Neural cell (in vitro differentiated cells): Measurements from ENCODE around the gene ASS1. TPM values are rescaled to one million over a fixed set of nuclear protein-coding genes. Genes with fewer than 3 reads are reported as not detected.

Source experiments
- H2AFZ ChIP-seq: fragments of 200-600, 300-800 bp; sonication (generic), shearing (Covaris generic); 2 replicates; pipeline ENCODE4 v1.6.0; 2014; ENCODE audit warnings: low read depth, mild to moderate bottlenecking, antibody characterized with exemption, low read length, moderate library complexity
- H3F3A ChIP-seq: fragments of 200-600 bp; shearing (Covaris generic); 2 replicates; pipeline ENCODE4 v1.6.1; 2016; ENCODE audit warnings: mild to moderate bottlenecking, moderate library complexity, mixed read lengths, antibody characterized with exemption, low read length; ENCODE audit not compliant: insufficient read depth, poor library complexity, severe bottlenecking
- H3K27ac ChIP-seq: fragments of 200-600, 300-800 bp; sonication (generic), shearing (Covaris generic); 2 replicates; pipeline ENCODE4 v1.5.1; 2014; ENCODE audit warnings: mild to moderate bottlenecking, low read length, moderate library complexity
- H3K27me3 ChIP-seq: fragments of 300-800, 200-600 bp; sonication (generic), shearing (Covaris generic); 2 replicates; pipeline ENCODE4 v1.6.0; 2014; ENCODE audit warnings: mild to moderate bottlenecking, low read depth, low read length, moderate library complexity; ENCODE audit not compliant: insufficient read depth
- H3K36me3 ChIP-seq: fragments of 300-800, 200-600 bp; sonication (generic), shearing (Covaris generic); 2 replicates; pipeline ENCODE4 v1.5.1; 2014; ENCODE audit warnings: mild to moderate bottlenecking, antibody characterized with exemption, low read length, moderate library complexity; ENCODE audit not compliant: insufficient read depth
- H3K4me2 ChIP-seq: fragments of 300-800, 200-600 bp; sonication (generic), shearing (Covaris generic); 2 replicates; pipeline ENCODE4 v1.6.0; 2014; ENCODE audit warnings: mild to moderate bottlenecking, low read length
- H3K4me3 ChIP-seq: fragments of 300-800, 200-600 bp; sonication (generic), shearing (Covaris generic); 2 replicates; pipeline ENCODE4 v1.5.1; 2014; ENCODE audit warnings: mild to moderate bottlenecking, low read length, moderate library complexity
- H3K79me2 ChIP-seq: fragments of 200-600 bp; shearing (Covaris generic); replicated peaks from 2 replicates; pipeline ENCODE4 v1.6.0; 2014; ENCODE audit warnings: mild to moderate bottlenecking, low read length, moderate library complexity; ENCODE audit not compliant: insufficient read depth
- H3K9ac ChIP-seq: fragments of 300-800, 200-600 bp; sonication (generic), shearing (Covaris generic); 2 replicates; pipeline ENCODE4 v1.6.1; 2016; ENCODE audit warnings: mild to moderate bottlenecking, low read length, mixed read lengths
- H3K9me2 ChIP-seq: fragments of 200-600 bp; shearing (Covaris generic); 2 replicates; pipeline ENCODE4 v1.6.1; 2016; ENCODE audit warnings: mild to moderate bottlenecking, low read length, mixed read lengths; ENCODE audit not compliant: insufficient read depth
- H3K9me3 ChIP-seq: fragments of 200-600, 300-800 bp; sonication (generic), shearing (Covaris generic); 2 replicates; pipeline ENCODE4 v1.6.1; 2016; ENCODE audit warnings: mild to moderate bottlenecking, mixed run types, low read length, moderate library complexity, mixed read lengths
- H4K20me1 ChIP-seq: fragments of 200-600 bp; shearing (Covaris generic); 2 replicates; pipeline ENCODE4 v1.6.1; 2016; ENCODE audit warnings: mild to moderate bottlenecking, mixed run types; ENCODE audit not compliant: insufficient read depth
- CTCF ChIP-seq: fragments of 450-650 bp; IDR thresholded peaks from 2 replicates; pipeline ENCODE4 v1.5.1; 2014; ENCODE audit warnings: antibody characterized with exemption, mild to moderate bottlenecking, moderate library complexity; ENCODE audit not compliant: poor library complexity, severe bottlenecking
- EP300 ChIP-seq: fragments of 450-650 bp; conservative IDR thresholded peaks from 2 replicates; pipeline ENCODE4 v1.6.1; 2014; ENCODE audit warnings: antibody characterized with exemption, mild to moderate bottlenecking, moderate library complexity; ENCODE audit not compliant: poor library complexity, severe bottlenecking
- EZH2 ChIP-seq: fragments of 200-600, 300-800 bp; shearing (Covaris generic), sonication (generic); IDR thresholded peaks from 2 replicates; pipeline ENCODE4 v1.6.1; 2014; ENCODE audit warnings: antibody characterized with exemption, low read length, borderline replicate concordance, mild to moderate bottlenecking; ENCODE audit not compliant: insufficient read depth, poor library complexity, severe bottlenecking
- MXI1 ChIP-seq: fragments of 450-650 bp; conservative IDR thresholded peaks from 2 replicates; pipeline ENCODE4 v1.6.1; 2014; ENCODE audit warnings: antibody characterized with exemption, mild to moderate bottlenecking; ENCODE audit not compliant: poor library complexity, severe bottlenecking
- POLR2AphosphoS5 ChIP-seq: IDR thresholded peaks from 2 replicates; pipeline ENCODE4 v1.6.1; 2012
- RAD21 ChIP-seq: fragments of 450-650 bp; conservative IDR thresholded peaks from 2 replicates; pipeline ENCODE4 v1.6.1; 2014; ENCODE audit warnings: antibody characterized with exemption, mild to moderate bottlenecking, moderate library complexity
- REST ChIP-seq: IDR thresholded peaks from 2 replicates; pipeline ENCODE4 v1.6.1; 2012; ENCODE audit warnings: borderline replicate concordance
- SMC3 ChIP-seq: fragments of 450-650 bp; conservative IDR thresholded peaks from 2 replicates; pipeline ENCODE4 v1.6.1; 2014; ENCODE audit warnings: antibody characterized with exemption, mild to moderate bottlenecking, moderate library complexity; ENCODE audit not compliant: poor library complexity
- TAF1 ChIP-seq: IDR thresholded peaks from 2 replicates; pipeline ENCODE4 v1.6.1; 2012; ENCODE audit warnings: low read depth
- polyA plus RNA-seq: library from polyadenylated mRNA; depleted of rRNA; stranded (reverse); fragments of >200 nt; gene quantifications from 2 replicates; pipeline ENCODE4 v1.2.3, GENCODE V29; 2014

Gene ASS1
- polyA plus RNA-seq, 1 donor from 2014 or later, result 2.6 TPM

GRCh38 chr9:130459941-130460669 lies 15.3 kb downstream of the ASS1 start:
- H3K4me3 ChIP-seq, result no peak overlapping the region
- H3K27me3 ChIP-seq, result no peaks in the 10 kb centered on the region
- H4K20me1 ChIP-seq, result no peaks in the 10 kb centered on the region
- no peak overlapping the region for H3K4me2 ChIP-seq
- H3K79me2 ChIP-seq, result no peaks in the 10 kb centered on the region
- no peaks in the 10 kb centered on the region for H3K9me3 ChIP-seq
- no peak overlapping the region for H2AFZ ChIP-seq
- no peaks in the 10 kb centered on the region for H3F3A ChIP-seq
- H3K9ac ChIP-seq, result no peak overlapping the region
- no peak overlapping the region for H3K27ac ChIP-seq
- no peaks in the 10 kb centered on the region for H3K9me2 ChIP-seq
- H3K36me3 ChIP-seq, result no peaks in the 10 kb centered on the region
- TF ChIP-seq SMC3 (no peak), CTCF (no peak), EP300 (no peak), EZH2 (no peak), POLR2AphosphoS5 (no peak), TAF1 (no peak), MXI1 (no peak), RAD21 (no peak), REST (no peak)

DNA sequence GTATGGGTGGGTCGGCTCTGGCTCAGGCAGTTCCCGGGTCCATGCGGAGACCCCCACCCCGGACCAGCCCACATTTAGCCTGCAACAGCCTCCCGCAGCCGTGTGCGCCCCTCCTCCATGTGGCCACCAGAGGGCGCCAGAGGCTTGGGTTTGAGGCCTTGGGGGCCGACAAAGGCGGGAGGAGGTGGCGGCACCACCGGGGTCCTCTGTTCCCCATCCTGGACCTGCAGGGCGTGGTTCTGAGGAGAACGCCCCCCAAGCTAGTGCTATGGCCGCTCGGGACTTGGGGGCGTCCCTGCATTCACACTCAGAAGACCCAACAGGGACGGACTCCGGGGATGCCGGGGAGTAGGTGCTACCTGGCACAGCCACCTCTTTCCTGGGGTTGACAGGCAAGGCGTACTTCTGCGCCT lies 16.5 kb downstream of the ASS1 start:
- H3K9me2 ChIP-seq, result no peaks in the 10 kb centered on the region
- H3K9ac ChIP-seq, result no peak overlapping the region
- no peaks in the 10 kb centered on the region for H3F3A ChIP-seq
- H3K4me2 ChIP-seq, result no peak overlapping the region
- H3K9me3 ChIP-seq, result no peaks in the 10 kb centered on the region
- no peak overlapping the region for H3K27ac ChIP-seq
- no peak overlapping the region for H2AFZ ChIP-seq
- no peaks in the 10 kb centered on the region for H3K27me3 ChIP-seq
- no peak overlapping the region for H3K4me3 ChIP-seq
- H4K20me1 ChIP-seq, result no peaks in the 10 kb centered on the region
- no peaks in the 10 kb centered on the region for H3K36me3 ChIP-seq
- H3K79me2 ChIP-seq, result no peaks in the 10 kb centered on the region
- TF ChIP-seq EP300 (no peak), SMC3 (peak; percentile 100), RAD21 (peak; percentile 100), EZH2 (no peak), CTCF (peak; percentile 98), MXI1 (no peak), TAF1 (no peak), POLR2AphosphoS5 (no peak), REST (no peak)
